Neural crest cell (in vitro differentiated cells): ENCODE results near the gene KCMF1. TPM values are rescaled to one million over a fixed set of nuclear protein-coding genes. Genes with fewer than 3 reads are reported as not detected.

Experiments
- DNase-seq: peaks from one replicate; pipeline ENCODE4 v3.0.0; 2021; ENCODE audit warnings: low read depth, mixed read lengths, low spot score
- H3K27ac Mint-ChIP-seq: one replicate; pipeline ENCODE4 v1.8.0; 2021; ENCODE audit warnings: mild to moderate bottlenecking, mixed read lengths; ENCODE audit not compliant: unreplicated experiment
- H3K27me3 Mint-ChIP-seq: 2 replicates; pipeline ENCODE4 v1.8.0; 2021; ENCODE audit warnings: low read depth, mild to moderate bottlenecking, mixed read lengths
- H3K36me3 Mint-ChIP-seq: 2 replicates; pipeline ENCODE4 v1.8.0; 2021; ENCODE audit warnings: low read depth, mild to moderate bottlenecking, mixed read lengths
- H3K4me1 Mint-ChIP-seq: 2 replicates; pipeline ENCODE4 v1.8.0; 2021; ENCODE audit warnings: mixed read lengths
- H3K4me3 Mint-ChIP-seq: one replicate; pipeline ENCODE4 v1.8.0; 2021; ENCODE audit warnings: mild to moderate bottlenecking, mixed read lengths
- H3K9me3 Mint-ChIP-seq: 2 replicates; pipeline ENCODE4 v1.8.0; 2021; ENCODE audit warnings: mixed read lengths
- long read RNA-seq: library from polyadenylated mRNA; unstranded; transcript quantifications from one replicate; pipeline ENCODE4 v2.0.0, GENCODE V29; 2020
- total RNA-seq: library from RNA; stranded (reverse); gene quantifications from 2 replicates; pipeline ENCODE4 v1.2.1, GENCODE V29; 2021
- TF ChIP-seq, protein P1 (sequence below): fragments of 200-600 bp; sonication (generic); conservative IDR thresholded peaks from 2 replicates; pipeline ENCODE4 v1.5.0; 2021; ENCODE audit warnings: antibody characterized with exemption, mild to moderate bottlenecking

Gene KCMF1
- 57.0 and 61.2 TPM in 2 replicates for total RNA-seq
- long read RNA-seq, full-length matches to known transcripts: 1 of 3 reads
- long read RNA-seq, partial matches to known transcripts: 2 of 3 reads
- long read RNA-seq, other reads (novel, unspliced or antisense): 0 of 3 reads

DNA sequence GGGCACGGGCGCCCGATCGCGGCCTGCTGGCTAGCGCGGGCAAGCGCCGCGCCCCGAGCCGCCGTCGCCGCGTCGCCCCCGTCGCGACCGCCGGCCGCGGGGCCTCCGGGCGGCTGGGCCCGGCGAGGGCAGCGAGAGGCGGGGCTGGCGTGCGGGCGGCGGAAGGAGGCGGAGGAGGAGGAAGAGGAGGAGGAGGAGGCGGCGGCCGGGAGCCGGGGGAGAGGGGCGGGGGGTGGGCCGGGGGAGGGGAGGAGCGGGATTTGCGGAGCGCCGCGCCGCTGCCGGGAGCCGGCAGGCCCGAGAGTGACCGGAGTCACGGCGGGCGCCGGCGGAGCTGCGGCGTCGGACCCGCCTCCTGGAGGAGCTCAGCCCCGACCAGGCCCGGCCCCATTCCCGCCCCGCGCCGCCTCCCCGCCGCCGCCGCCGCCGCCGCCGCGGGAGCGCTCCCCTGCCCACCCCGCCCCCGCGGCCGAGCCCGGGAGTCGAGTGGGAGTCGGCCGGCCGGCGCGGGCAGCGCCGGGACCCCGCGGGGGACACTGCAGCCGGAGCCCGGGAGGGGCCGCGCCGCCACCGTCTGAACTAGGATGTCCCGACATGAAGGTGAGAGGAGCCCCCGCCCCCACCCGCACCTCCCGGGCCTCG lies at the start of gene KCMF1:
Gene KCMF1, plus strand, starts transcription at position 294 of the 642 bp plus-strand sequence. Its CDS starts 291 bp downstream, at position 585.
- peaks cover 10% of the 10 kb centered on the region for H3K36me3 Mint-ChIP-seq
- H3K4me1 Mint-ChIP-seq: peaks cover 53% of the 10 kb centered on the region
- TF ChIP-seq, protein P1, sequence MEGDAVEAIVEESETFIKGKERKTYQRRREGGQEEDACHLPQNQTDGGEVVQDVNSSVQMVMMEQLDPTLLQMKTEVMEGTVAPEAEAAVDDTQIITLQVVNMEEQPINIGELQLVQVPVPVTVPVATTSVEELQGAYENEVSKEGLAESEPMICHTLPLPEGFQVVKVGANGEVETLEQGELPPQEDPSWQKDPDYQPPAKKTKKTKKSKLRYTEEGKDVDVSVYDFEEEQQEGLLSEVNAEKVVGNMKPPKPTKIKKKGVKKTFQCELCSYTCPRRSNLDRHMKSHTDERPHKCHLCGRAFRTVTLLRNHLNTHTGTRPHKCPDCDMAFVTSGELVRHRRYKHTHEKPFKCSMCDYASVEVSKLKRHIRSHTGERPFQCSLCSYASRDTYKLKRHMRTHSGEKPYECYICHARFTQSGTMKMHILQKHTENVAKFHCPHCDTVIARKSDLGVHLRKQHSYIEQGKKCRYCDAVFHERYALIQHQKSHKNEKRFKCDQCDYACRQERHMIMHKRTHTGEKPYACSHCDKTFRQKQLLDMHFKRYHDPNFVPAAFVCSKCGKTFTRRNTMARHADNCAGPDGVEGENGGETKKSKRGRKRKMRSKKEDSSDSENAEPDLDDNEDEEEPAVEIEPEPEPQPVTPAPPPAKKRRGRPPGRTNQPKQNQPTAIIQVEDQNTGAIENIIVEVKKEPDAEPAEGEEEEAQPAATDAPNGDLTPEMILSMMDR: no peak
- H3K4me3 Mint-ChIP-seq: peak within 1 kb of the TSS; percentile 97
- no peaks in the 10 kb centered on the region for H3K27me3 Mint-ChIP-seq
- peak within 1 kb of the TSS; percentile 99 for H3K27ac Mint-ChIP-seq
- peak; percentile 54 for DNase-seq
- no peaks in the 10 kb centered on the region for H3K9me3 Mint-ChIP-seq

DNA sequence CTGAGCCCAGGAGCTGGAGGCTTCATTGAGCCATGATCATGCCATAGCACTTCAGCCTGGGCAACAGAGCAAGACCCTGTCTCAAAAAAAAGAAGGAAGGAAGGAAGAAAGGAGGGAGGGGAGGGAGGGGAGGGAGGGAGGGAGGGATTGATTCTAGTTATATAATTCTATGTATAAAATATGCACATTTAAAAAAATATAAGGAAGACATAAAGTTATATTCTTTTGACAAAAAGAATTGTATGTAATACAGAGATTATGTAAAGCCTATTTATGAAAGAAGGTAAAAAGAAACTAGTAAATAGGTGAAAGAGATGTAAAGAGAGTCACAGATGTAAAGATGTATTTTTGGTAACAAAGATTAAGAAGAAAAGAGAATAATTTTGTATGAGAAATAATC lies 48.0 kb upstream of the KCMF1 start:
- Mint-ChIP-seq H3K27me3 (peaks cover 8% of the 10 kb centered on the region), H3K9me3 (no peaks in the 10 kb centered on the region), H3K36me3 (no peaks in the 10 kb centered on the region), H3K4me1 (peaks cover 37% of the 10 kb centered on the region), H3K4me3 (no peak overlapping the region), H3K27ac (no peak overlapping the region)
- DNase-seq: no peak
- TF ChIP-seq, protein P1: no peak

DNA sequence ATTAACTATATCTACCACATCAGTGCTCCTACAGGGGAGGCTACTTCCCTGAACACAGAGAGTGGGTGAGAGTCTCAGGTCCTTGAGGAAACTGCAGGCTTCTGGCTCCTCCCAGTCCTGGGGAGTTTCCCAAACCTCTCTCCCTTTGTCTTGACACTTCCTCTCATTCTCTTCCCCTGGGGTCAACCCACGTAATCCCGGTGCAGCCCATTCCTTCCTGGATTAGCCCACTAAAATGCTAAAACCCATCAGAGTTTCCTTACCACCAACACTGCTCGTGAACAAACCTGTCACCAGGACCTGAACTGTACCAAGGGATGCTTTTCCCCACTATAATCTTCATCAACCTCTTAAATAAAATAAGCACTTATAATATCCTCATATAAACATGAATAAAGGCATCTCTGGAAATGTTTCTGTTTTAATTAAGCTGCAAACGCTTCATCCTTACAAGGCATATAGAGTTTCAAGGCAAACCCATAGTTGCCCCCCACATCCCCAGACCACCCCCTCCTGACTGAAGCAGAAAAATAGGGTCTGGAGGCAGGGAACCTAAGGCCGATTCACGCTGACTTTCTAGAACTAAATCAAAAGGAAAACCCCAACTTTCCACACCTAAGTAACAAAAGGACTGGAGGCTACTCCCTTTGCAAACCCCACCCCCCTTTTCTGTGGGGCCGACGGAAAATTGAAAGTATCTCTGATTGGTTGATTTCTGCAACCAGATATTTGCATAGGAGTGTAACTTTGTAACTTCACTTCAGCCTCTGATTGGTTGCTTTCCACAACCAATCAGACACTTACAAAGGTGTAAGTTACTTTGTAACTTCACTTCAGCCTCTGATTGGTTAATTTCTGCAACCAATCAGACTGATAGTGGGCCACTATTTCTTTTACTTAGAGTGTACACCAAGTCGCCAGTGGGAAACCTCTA lies 46.5 kb upstream of the KCMF1 start:
- no peak overlapping the region for H3K27ac Mint-ChIP-seq
- no peak for DNase-seq

DNA sequence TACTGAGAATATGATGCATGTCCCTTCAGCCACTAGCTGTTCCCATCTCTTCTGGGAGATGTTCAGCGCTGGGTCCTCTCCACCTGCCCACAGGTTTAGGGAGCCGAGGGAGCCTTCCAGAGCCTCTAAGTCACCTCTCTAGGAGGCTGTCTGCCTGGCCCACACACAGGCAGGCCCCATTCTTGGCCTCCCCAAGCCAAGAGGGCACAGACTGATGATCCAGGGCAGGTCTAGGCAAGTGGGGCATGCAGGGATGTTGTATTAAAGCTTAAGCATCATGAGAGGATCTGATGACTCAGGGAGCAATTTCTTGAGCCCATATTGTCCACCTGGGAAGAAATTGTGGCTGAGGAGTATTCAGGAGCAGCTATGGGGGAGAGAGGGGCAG lies 45.6 kb upstream of the KCMF1 start:
- H3K4me1 Mint-ChIP-seq: peaks cover 21% of the 10 kb centered on the region
- H3K27ac Mint-ChIP-seq: no peak overlapping the region
- H3K36me3 Mint-ChIP-seq: no peaks in the 10 kb centered on the region
- H3K4me3 Mint-ChIP-seq: no peak overlapping the region
- H3K9me3 Mint-ChIP-seq: no peaks in the 10 kb centered on the region
- DNase-seq: no peak
- TF ChIP-seq, protein P1: no peak
- peaks cover 8% of the 10 kb centered on the region for H3K27me3 Mint-ChIP-seq

More for the DNA sequence above, 46.5 kb upstream of the KCMF1 start:
- Mint-ChIP-seq H3K9me3 (no peaks in the 10 kb centered on the region), H3K36me3 (no peaks in the 10 kb centered on the region), H3K27me3 (peaks cover 8% of the 10 kb centered on the region), H3K4me1 (peaks cover 30% of the 10 kb centered on the region), H3K4me3 (peak overlapping the region; percentile 31)
- TF ChIP-seq, protein P1: no peak

DNA sequence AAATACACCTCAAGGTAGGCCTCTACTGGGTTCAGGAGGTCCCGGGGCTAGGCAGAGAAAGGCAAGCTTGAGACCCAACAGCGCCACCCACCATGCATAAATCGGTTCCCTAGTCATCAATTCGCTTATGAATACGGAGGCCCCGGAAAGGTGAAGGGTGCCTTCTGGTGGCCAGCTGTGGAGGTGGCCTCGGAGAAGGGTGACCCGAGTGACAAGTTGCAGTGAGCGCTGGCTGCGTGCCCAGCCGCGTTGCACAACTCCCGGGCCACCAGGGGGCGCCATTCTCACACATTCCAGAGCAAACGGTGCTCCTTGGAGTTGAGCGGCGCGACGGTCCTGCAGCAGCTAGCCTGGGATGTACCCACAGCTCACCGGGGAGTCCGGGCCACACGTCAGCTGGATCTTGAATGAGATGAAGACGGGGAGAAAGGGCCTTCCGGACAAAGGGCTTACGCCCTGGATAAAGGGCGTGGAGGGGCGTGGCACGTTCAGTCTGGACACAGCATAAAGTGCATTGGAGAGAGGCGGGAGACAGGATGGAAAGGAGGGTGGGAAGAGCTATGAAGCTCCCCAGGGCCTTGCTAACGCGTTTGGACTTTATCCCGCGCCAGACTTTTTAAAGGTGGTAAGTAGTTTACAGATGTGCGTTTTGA lies 45.1 kb upstream of the KCMF1 start:
- H3K27ac Mint-ChIP-seq: no peak overlapping the region
- TF ChIP-seq, protein P1: peak; percentile 99
- H3K4me3 Mint-ChIP-seq: peak overlapping the region; percentile 84
- peak; percentile 99 for DNase-seq
- peaks cover 8% of the 10 kb centered on the region for H3K27me3 Mint-ChIP-seq
- H3K9me3 Mint-ChIP-seq: no peaks in the 10 kb centered on the region
- no peaks in the 10 kb centered on the region for H3K36me3 Mint-ChIP-seq
- peaks cover 19% of the 10 kb centered on the region for H3K4me1 Mint-ChIP-seq
